Left lung (tissue), 10 donors: Measurements from ENCODE around the gene ZNF75A. TPM values are rescaled to one million over a fixed set of nuclear protein-coding genes. Genes with fewer than 3 reads are reported as not detected.

Source experiments
- ATAC-seq: fragments of 200-7000 bp; cut with Tn5 transposase; one replicate; pipeline ENCODE4 v1.9.1; 2020; ENCODE audit warnings: moderate library complexity
- DNase-seq, 4 donors: peaks; one replicate each; pipeline ENCODE4 v3.0.0-alpha.2; 2013 to 2020
- H3K27ac ChIP-seq, 2 donors: fragments of 200-600 bp; sonication (generic) in 1 of 2; one replicate each; pipeline versions ENCODE4 v1.5.0 to v1.8.0; 2020 to 2021
- H3K27me3 ChIP-seq, 2 donors: fragments of 200-600 bp; sonication (generic) in 1 of 2; one replicate each; pipeline versions ENCODE4 v1.5.0 to v1.8.0; 2020 to 2021
- H3K36me3 ChIP-seq, 2 donors: fragments of 200-600 bp; sonication (generic) in 1 of 2; one replicate each; pipeline versions ENCODE4 v1.5.0 to v1.8.0; 2020 to 2021
- H3K4me1 ChIP-seq, 2 donors: fragments of 200-600 bp; one replicate each; pipeline ENCODE4 v1.8.0; 2021
- H3K4me3 ChIP-seq, 2 donors: fragments of 200-600 bp; sonication (generic) in 1 of 2; one replicate each; pipeline versions ENCODE4 v1.5.0 to v1.8.0; 2020 to 2021; ENCODE audit warnings: mild to moderate bottlenecking in 1 of 2
- H3K9me3 ChIP-seq, 2 donors: fragments of 200-600 bp; sonication (generic) in 1 of 2; one replicate each; pipeline versions ENCODE4 v1.5.0 to v1.8.0; 2020 to 2021
- intact Hi-C, 2 donors: fragments of 100-400 bp; cut with DNase I; formaldehyde crosslinking; loops; one replicate each; pipeline versions ENCODE4 v1.11.2 to v1.14.2; 2022
- polyA plus RNA-seq, 6 donors: library from polyadenylated mRNA; unstranded; fragments of 120-200 nt; gene quantifications; one replicate each; pipeline ENCODE4 v1.2.1, GENCODE V29; 2013; ENCODE audit not compliant: insufficient read length in 6 of 6
- total RNA-seq, 2 donors: library from RNA; stranded (reverse); fragmentation: NEBNext Ultra II Directional; extraction: Animal tissue kit (Norgen Biotek cat#: 25700); gene quantifications; one replicate each; pipeline ENCODE4 v1.2.1, GENCODE V29; 2021
- TF ChIP-seq, protein P1 (sequence below), 2 donors: fragments of 200-600 bp; sonication (generic) in 1 of 2; IDR thresholded peaks; one replicate each; pipeline versions ENCODE4 v1.5.0 to v1.8.0; 2021; ENCODE audit warnings: antibody characterized with exemption in 2 of 2
- donor health status: DM: no; HTN: yes; CAD: no.
- donor health status: DM: no; HTN: no; CAD: no.

Gene ZNF75A
- total and polyA plus RNA-seq, 8 donors, result 20.3 to 65.3 (median 52.3) TPM

DNA sequence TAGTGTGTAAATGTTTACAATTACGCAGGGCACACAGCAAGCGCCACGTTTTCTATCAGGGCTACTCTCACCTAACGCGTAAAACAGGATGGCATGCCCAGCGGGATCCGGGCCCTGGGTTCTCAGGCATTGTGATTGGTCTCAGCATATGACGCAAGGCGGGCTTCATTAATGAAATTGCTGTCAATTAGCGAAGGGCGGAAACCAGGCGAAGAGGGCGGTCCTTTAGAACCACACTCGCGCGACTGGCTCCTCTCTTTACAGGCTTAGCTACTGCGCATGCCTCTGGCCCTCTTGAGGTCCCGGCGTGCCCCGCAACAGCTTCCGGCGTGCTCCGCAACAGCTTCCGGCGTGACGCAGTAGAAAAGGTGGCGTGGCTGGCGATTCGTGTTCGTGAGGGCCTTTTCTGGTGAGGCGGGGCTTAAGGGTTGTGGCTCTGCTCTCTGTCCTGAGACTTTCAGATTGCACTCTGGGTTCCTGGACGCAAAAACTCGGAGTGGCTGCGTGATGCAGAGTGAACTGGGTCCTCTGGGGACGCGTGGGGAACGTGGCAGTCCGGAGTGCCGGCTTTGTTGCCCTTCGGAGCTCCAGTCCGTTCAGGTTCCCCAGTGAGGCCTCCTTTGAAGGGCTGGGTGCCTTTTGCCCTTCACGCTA is 59.6 kb downstream of the ZNF75A start:
- intact Hi-C loops, result no loop called here
- H3K4me3 ChIP-seq, result peak overlapping the region; percentile 33 to 44
- H3K27me3 ChIP-seq, result peaks cover 0 to 20% of the 10 kb centered on the region in 2 donors
- TF ChIP-seq, protein P1, sequence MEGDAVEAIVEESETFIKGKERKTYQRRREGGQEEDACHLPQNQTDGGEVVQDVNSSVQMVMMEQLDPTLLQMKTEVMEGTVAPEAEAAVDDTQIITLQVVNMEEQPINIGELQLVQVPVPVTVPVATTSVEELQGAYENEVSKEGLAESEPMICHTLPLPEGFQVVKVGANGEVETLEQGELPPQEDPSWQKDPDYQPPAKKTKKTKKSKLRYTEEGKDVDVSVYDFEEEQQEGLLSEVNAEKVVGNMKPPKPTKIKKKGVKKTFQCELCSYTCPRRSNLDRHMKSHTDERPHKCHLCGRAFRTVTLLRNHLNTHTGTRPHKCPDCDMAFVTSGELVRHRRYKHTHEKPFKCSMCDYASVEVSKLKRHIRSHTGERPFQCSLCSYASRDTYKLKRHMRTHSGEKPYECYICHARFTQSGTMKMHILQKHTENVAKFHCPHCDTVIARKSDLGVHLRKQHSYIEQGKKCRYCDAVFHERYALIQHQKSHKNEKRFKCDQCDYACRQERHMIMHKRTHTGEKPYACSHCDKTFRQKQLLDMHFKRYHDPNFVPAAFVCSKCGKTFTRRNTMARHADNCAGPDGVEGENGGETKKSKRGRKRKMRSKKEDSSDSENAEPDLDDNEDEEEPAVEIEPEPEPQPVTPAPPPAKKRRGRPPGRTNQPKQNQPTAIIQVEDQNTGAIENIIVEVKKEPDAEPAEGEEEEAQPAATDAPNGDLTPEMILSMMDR (IDR thresholded peaks at IDR 0.05), result no peak
- H3K36me3 ChIP-seq, result no peaks in the 10 kb centered on the region
- DNase-seq, result peak; percentile 48 to 91 (median 84)
- peak overlapping the region; percentile 78 for H3K27ac ChIP-seq
- H3K4me1 ChIP-seq, result no peaks in the 10 kb centered on the region
- ATAC-seq, result peak; percentile 99
- H3K9me3 ChIP-seq, result peaks cover 0 to 27% of the 10 kb centered on the region in 2 donors

Other genes with a start within 250 kb of the ZNF75A start
- 100 to 1,000 TPM; 132 to 310 TPM for gene IL32, start 239.9 kb upstream of the ZNF75A start, total RNA-seq
- 10 to 100 TPM; 59.4 to 86.9 (median 64.9) TPM for gene IL32, start 239.9 kb upstream of the ZNF75A start, polyA plus RNA-seq
- not detected for gene ZSCAN10, start 206.2 kb upstream of the ZNF75A start, total RNA-seq
- gene ZSCAN10, start 206.2 kb upstream of the ZNF75A start, polyA plus RNA-seq, result under 1 TPM in 1 of 6 donors, not detected in 5; 0.13 TPM
- gene ZNF205, start 192.9 kb upstream of the ZNF75A start, total RNA-seq, result 10 to 100 TPM in 1 of 2 donors, 1 to 10 TPM in 1; 9.7 to 11.8 TPM
- gene ZNF205, start 192.9 kb upstream of the ZNF75A start, polyA plus RNA-seq, result 10 to 100 TPM; 13.3 to 17.6 (median 17.1) TPM
- 10 to 100 TPM in 1 of 2 donors, 1 to 10 TPM in 1; 8.4 to 12.0 TPM for gene ZNF213, start 170.5 kb upstream of the ZNF75A start, total RNA-seq
- gene ZNF213, start 170.5 kb upstream of the ZNF75A start, polyA plus RNA-seq, result 10 to 100 TPM; 11.5 to 17.8 (median 14.0) TPM
- not detected for gene OR1F1, start 117.3 kb upstream of the ZNF75A start, total RNA-seq
- not detected for gene OR1F1, start 117.3 kb upstream of the ZNF75A start, polyA plus RNA-seq
- gene ZNF200, start 70.3 kb upstream of the ZNF75A start, total RNA-seq, result 10 to 100 TPM in 1 of 2 donors, 1 to 10 TPM in 1; 6.7 to 10.5 TPM
- gene ZNF200, start 70.3 kb upstream of the ZNF75A start, polyA plus RNA-seq, result 10 to 100 TPM; 12.3 to 15.0 (median 13.1) TPM
- 10 to 100 TPM in 1 of 2 donors, 1 to 10 TPM in 1; 2.4 to 21.4 TPM for gene MEFV, start 48.9 kb upstream of the ZNF75A start, total RNA-seq
- under 1 TPM; 0.43 to 0.98 (median 0.58) TPM for gene MEFV, start 48.9 kb upstream of the ZNF75A start, polyA plus RNA-seq
- 10 to 100 TPM; 18.5 to 18.9 TPM for gene ZNF263, start 22.0 kb upstream of the ZNF75A start, total RNA-seq
- gene ZNF263, start 22.0 kb upstream of the ZNF75A start, polyA plus RNA-seq, result 10 to 100 TPM; 46.2 to 54.0 (median 51.2) TPM
- 1 to 10 TPM; 3.4 to 6.3 TPM for gene TIGD7, start 67 bp upstream of the ZNF75A start, total RNA-seq
- gene TIGD7, start 67 bp upstream of the ZNF75A start, polyA plus RNA-seq, result 10 to 100 TPM; 11.2 to 14.8 (median 12.5) TPM
- gene OR2C1, start 50.4 kb downstream of the ZNF75A start, total RNA-seq, result not detected
- gene OR2C1, start 50.4 kb downstream of the ZNF75A start, polyA plus RNA-seq, result under 1 TPM; 0.20 to 0.96 (median 0.55) TPM
- 10 to 100 TPM in 1 of 2 donors, 1 to 10 TPM in 1; 9.4 to 12.0 TPM for gene ZSCAN32, start 95.5 kb downstream of the ZNF75A start, total RNA-seq
- gene ZSCAN32, start 95.5 kb downstream of the ZNF75A start, polyA plus RNA-seq, result 10 to 100 TPM; 18.5 to 23.9 (median 20.6) TPM
- 1 to 10 TPM; 8.1 to 9.2 TPM for gene ZNF174, start 95.7 kb downstream of the ZNF75A start, total RNA-seq
- gene ZNF174, start 95.7 kb downstream of the ZNF75A start, polyA plus RNA-seq, result 10 to 100 TPM; 12.3 to 15.1 (median 14.0) TPM
- gene ZNF597, start 138.0 kb downstream of the ZNF75A start, total RNA-seq, result 1 to 10 TPM; 3.2 to 4.1 TPM
- 1 to 10 TPM; 4.0 to 4.8 (median 4.2) TPM for gene ZNF597, start 138.0 kb downstream of the ZNF75A start, polyA plus RNA-seq
- gene NAA60, start 138.2 kb downstream of the ZNF75A start, total RNA-seq, result 10 to 100 TPM; 47.8 to 49.4 TPM
- 10 to 100 TPM; 35.9 to 54.6 (median 45.5) TPM for gene NAA60, start 138.2 kb downstream of the ZNF75A start, polyA plus RNA-seq
- gene C16orf90, start 190.0 kb downstream of the ZNF75A start, total RNA-seq, result not detected
- gene C16orf90, start 190.0 kb downstream of the ZNF75A start, polyA plus RNA-seq, result under 1 TPM in 1 of 6 donors, not detected in 5; 0.15 TPM
- 10 to 100 TPM; 21.6 to 27.3 TPM for gene CLUAP1, start 195.5 kb downstream of the ZNF75A start, total RNA-seq
- 10 to 100 TPM; 38.7 to 57.4 (median 53.3) TPM for gene CLUAP1, start 195.5 kb downstream of the ZNF75A start, polyA plus RNA-seq